HG03159 (cell line): Measurements from ENCODE around the gene ARHGAP42.
"Not testable (repeated sequence)": the region's sequence is repeated elsewhere in the genome, so short reads cannot be mapped to it uniquely, and the experiment has no call there.

ENCODE experiments used
- ATAC-seq: cut with Tn5 transposase; IDR thresholded peaks from one replicate; pipeline ENCODE4 v1.9.1; 2021; ENCODE audit warnings: mild to moderate bottlenecking, moderate library complexity; ENCODE audit not compliant: unreplicated experiment

ARHGAP42 gene

GRCh38 chr11:100866453-100866852 is 179.4 kb downstream of the ARHGAP42 start:
- ATAC-seq, result peak; percentile 52

GRCh38 chr11:100867606-100868005 is 180.5 kb downstream of the ARHGAP42 start:
- ATAC-seq, result no peak

GRCh38 chr11:100869328-100869727 is 182.2 kb downstream of the ARHGAP42 start:
- no peak for ATAC-seq

DNA sequence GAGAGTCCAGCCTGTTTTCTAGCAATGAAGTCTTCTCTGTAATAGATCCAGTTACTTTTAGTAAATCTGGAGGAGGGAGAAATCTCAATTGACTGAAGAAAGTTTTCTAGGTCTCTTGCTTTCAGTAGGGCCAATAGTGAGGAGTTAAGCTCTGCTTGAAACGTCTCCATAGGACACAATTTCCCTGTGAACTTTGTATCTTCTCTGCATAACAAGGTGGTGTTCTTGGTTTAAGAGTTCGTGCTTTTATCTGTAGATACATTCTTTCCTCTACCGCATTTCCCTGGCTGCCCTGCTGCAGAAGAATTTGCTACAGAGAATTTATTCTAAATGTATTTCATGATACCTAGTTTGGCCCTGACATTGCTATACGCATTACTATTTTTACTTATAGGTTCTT is 183.1 kb downstream of the ARHGAP42 start:
- ATAC-seq, result no peak

- ATAC-seq, result no peak
Measured at GRCh38 chr11:100872951-100873740, 186.1 kb downstream of the ARHGAP42 start.

- ATAC-seq, result no peak
Measured at GRCh38 chr11:100874203-100874602, 187.1 kb downstream of the ARHGAP42 start.

GRCh38 chr11:100875521-100875869 is 188.4 kb downstream of the ARHGAP42 start:
- ATAC-seq, result no peak

GRCh38 chr11:100876815-100877520 is 189.9 kb downstream of the ARHGAP42 start:
- ATAC-seq, result no peak

GRCh38 chr11:100878474-100878873 is 191.4 kb downstream of the ARHGAP42 start:
- no peak for ATAC-seq

DNA sequence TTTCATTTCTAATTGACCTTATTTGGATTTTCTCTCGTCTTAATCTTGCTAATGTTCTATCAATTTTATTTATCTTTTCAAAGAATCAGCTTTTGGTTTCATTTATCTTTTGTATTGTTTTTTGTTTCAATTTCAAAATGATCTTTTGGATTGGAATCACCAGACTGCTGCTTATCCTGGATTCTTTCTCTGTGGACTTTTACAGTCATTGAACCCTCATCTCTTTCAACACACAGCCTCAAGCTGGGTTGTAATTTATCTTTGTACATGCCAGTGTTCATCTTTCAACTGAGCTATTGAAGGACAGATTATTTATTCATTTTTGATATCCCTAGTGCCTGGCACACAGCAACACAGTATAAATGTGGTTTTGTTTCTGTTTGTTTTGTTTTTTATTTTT is 195.9 kb downstream of the ARHGAP42 start:
- ATAC-seq, result no peak

DNA sequence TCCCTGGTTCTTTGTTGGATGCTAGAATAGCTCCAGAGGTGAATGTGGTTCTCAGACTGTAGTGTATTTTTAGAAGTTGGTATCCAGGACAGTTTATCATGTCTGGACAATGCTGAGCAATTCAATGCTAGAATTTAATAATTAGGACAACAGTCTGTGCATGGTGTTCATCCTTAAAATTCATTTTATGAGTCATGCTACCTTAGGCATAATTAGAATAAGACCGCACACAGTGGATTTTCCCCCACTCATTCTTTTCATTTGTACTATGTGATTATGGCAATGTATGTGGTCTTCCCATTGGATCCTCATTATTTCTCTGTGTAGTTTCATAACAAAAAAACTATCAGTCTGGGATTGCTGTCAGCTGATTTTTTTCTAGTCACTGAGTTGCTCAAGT is 196.7 kb downstream of the ARHGAP42 start:
- no peak for ATAC-seq

- no peak for ATAC-seq
Measured at GRCh38 chr11:100887659-100888058, 200.6 kb downstream of the ARHGAP42 start.

- no peak for ATAC-seq
Measured at GRCh38 chr11:100888836-100889235, 201.7 kb downstream of the ARHGAP42 start.

DNA sequence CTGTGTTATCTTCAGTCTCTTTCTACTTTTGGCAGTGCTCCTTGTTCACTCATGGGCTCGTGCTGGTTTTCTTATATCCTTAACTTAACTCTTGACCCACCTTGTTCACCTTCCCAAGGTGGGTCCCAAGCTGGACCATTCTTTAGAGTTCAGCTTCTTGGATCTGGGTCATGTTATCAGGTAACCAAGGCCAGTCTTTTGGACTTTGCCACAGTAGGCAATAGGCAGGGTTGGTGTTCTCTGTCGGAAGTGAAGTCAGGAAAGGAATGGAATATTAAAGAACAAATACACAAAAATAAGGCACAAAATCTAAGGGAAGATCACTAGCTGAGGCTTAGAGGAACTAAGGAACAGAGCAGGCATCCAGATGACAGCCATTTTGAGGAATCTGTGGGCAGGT is 202.7 kb downstream of the ARHGAP42 start:
- ATAC-seq, result no peak

- no peak for ATAC-seq
Measured at GRCh38 chr11:100890789-100891188, 203.7 kb downstream of the ARHGAP42 start.

DNA sequence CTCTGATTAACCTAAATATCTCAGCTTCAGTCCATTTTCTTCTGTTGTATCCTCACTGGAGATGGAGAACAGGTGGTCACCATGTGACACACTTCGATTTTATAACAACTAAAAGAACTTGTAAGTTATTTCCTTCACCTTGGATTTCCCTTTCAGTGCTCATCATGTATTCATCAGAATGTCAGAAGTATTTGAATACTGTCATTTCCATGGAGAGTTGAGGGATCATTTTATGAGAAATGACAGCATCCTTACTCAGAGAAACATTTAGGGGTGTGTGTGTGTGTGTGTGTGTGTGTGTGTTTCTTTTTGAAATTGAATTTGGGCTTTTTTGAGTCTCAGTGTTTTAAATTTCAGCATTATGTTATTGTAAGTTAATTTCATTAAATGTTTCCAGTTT is 205.8 kb downstream of the ARHGAP42 start:
- no peak for ATAC-seq

DNA sequence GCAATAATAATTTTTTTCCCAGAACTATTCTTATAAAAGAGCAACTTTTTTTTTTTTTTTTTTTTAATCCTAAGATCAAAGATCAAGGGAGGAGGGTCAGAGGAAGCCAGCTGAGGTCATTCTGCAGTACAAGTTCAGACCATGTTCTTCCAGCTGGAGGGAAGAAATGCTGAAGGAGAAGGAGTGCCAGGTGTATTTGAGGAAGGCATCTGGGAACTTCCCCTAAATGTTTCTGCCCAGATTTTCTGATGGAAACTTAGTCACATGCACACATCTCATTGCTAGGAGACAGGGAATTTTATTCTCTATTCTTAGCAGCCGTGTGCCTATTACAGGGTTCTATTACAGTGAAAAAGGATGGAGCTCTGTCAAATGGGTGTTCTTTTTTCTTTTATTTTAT is 208.4 kb downstream of the ARHGAP42 start:
- ATAC-seq, result no peak

GRCh38 chr11:100895976-100896375 is 208.9 kb downstream of the ARHGAP42 start:
- not testable (repeated sequence) for ATAC-seq

GRCh38 chr11:100901471-100901870 is 214.4 kb downstream of the ARHGAP42 start:
- ATAC-seq, result not testable (repeated sequence)

GRCh38 chr11:100902454-100903141 is 215.5 kb downstream of the ARHGAP42 start:
- no peak for ATAC-seq

DNA sequence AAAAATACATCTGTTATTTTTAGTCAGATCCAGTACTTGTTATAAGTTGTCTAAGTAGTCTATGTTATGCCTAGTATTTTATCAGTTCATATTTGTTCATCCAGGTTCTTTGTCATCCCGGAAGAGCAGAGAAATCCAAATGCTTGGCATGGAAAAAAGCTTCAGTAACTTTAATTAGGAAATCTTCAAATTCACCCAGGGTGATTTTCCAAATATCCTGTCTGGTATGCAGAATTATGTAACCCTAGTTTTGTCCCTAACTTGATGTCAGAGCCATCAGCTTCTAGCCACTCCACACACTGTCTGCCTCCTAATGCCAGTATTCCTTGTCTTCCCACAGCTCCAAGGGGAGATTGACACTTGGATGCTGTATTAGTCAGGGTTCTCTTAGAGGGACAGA is 216.2 kb downstream of the ARHGAP42 start:
- no peak for ATAC-seq

DNA sequence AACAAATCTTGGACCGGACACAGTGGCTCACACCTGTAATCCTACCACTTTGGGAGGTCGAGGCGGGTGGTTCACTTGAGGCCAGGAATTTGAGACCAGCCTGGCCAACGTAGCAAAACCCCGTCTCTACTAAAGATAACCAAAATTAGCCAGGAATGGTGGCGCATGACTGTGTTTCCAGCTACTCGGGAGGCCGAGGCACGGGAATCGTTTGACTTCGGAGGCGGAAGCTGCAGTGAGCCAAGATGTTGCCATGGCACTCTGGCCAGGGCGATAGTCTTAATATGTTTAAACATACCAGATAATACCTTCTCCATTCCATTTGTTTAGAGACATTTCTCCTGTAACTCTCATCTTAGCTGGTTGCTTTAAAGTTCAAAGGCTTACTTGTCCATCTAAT is 218.6 kb downstream of the ARHGAP42 start:
- no peak for ATAC-seq
